GM21737 (cell line): ENCODE data around the gene KRT72.

ENCODE experiments used
- ATAC-seq: cut with Tn5 transposase; IDR thresholded peaks from one replicate; pipeline ENCODE4 v1.9.1; 2021; ENCODE audit warnings: mild to moderate bottlenecking, moderate library complexity; ENCODE audit not compliant: unreplicated experiment

KRT72 gene

GRCh38 chr12:52630599-52631200 lies 29.4 kb upstream of the KRT72 start:
- no peak for ATAC-seq

- no peak for ATAC-seq
Measured at GRCh38 chr12:52630008-52630500, 28.8 kb upstream of the KRT72 start.

GRCh38 chr12:52629281-52630007 lies 28.2 kb upstream of the KRT72 start:
- ATAC-seq, result no peak

- no peak for ATAC-seq
Measured at GRCh38 chr12:52628841-52629240, 27.6 kb upstream of the KRT72 start.

- no peak for ATAC-seq
Measured at GRCh38 chr12:52628111-52628507, 26.8 kb upstream of the KRT72 start.

DNA sequence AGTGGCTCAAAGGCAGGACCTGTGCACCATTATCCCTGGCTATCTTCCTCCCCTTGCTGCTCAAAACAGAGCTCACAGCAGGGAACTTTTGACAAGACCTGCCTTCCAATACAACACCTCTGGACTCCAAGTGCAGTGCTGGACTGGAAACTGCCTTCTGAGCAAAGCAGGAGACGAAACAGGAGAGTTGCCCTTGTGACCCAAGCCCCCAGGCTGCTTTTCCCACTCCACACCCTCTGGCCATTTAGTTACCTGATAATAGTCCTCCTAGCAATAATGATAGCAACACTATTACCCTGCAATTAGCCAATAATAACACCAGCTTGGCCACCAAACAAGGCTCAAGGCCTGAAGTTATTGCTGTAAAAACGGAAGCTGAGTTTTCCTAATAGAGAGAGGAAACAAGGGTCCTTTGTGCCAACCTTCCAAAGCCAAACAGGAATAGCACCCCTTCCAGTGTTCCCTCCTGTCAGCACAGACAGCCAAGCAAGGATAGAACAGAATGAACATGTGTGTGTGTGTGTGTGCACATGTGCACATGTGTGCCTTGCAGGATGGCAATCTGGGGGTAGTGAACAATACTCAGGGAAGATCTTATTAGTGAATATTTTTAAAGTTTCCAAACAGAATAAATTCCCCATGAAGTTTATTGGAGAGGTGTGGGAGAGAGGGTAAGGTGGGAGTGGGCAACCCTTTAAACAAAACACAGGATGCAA lies 26.3 kb upstream of the KRT72 start:
- ATAC-seq, result no peak

DNA sequence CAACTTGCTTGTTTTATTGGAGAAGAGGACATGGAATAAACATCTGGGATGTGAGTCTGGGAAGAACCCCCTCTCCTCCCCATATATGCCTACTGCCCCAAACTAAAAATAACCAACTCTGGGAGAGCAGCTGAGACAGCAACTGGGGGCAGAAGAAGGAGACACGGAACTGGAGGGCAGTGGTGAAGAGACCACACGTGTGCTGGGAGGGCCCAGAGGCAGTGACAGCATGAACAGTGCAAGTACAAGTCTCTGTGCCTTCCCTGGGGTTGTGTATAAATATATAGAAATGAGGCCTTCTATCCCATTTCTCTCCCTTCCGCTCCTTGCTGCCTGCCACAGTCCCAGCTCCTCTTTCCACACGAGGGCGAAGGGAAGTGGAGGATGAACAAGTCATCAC lies 21.1 kb upstream of the KRT72 start:
- ATAC-seq, result no peak

DNA sequence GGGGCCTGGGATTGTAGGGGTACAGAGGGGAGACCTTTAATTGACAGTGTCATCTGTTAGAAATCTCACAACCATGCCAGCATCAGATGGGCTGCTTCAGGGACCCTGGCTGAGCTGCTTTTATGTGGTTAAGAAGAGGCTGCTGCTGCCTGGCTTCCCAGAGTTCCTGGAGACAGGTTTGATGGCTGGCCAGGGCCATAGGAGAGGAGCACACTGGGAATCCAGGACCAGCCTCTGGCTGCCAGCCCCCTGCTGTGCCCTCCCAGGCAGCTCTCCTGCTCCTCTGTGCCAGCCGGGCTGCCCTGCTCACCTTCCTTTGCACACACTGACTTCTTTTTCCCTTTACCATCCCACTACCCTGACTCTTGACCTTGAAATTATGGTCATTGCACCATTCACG lies 17.6 kb upstream of the KRT72 start:
- no peak for ATAC-seq

- no peak for ATAC-seq
Measured at GRCh38 chr12:52618216-52618615, 17.0 kb upstream of the KRT72 start, which contains the start of gene KRT73. Gene KRT73, minus strand, starts transcription at chr12:52618559. Its CDS starts 35 bp downstream, at chr12:52618524.

- no peak for ATAC-seq
Measured at GRCh38 chr12:52617403-52617785, 16.1 kb upstream of the KRT72 start.

DNA sequence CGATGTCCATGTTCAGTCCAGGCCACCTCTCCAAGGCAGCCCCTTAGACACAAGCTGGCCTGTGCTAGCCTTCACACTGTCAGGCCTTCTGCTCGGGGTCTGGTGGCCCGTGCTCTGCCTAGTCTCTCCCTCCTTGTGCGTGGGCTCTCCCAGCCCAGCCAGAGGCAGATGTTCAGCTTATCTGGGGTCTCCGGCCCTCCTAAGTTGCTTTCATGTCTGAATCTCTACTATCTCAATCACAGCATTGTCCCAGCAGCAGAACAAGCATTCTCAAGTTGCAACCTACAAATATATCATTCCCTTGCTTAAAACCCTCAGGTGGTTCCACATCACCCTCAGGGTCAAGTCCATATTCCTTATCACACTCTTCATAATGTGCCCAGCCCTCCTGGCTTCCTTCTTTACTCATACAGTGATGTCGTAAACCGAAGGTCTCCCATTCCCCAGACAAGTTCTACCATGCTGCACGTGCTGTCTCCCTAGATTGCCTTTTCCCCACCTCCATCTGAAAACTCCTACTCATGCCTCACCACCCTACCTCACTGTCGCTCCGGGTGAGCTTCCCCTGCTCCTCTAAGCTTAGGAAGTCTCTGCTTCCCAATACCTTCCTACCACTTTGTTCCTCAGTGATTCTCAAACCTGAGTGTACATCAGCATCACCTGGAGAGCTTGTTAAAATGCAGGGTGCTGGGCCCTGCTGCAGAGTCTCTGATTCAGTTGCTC lies 15.6 kb upstream of the KRT72 start:
- no peak for ATAC-seq

DNA sequence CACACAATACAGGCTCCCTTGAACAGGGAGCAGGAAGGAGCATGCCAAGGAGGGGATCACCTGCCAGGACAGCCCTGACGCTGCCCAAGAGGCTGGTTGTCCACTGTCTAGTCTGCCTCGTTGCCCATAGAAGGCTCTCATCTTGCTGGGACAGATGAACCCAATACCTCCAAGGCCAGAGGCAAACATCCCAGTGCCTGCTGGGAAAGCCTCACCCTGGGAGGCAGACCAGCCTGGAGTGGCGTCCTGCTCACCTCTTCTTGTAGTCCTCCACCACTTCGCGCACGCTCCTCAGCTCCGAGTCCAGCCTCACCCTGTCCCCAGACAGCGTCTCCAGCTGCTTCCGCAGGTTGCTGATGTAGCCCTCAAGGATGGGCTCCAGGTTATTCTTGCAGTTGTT lies 14.6 kb upstream of the KRT72 start:
- ATAC-seq, result no peak

- no peak for ATAC-seq
Measured at GRCh38 chr12:52615208-52615868, 14.1 kb upstream of the KRT72 start.

GRCh38 chr12:52614381-52615207 lies 13.3 kb upstream of the KRT72 start:
- ATAC-seq, result no peak

DNA sequence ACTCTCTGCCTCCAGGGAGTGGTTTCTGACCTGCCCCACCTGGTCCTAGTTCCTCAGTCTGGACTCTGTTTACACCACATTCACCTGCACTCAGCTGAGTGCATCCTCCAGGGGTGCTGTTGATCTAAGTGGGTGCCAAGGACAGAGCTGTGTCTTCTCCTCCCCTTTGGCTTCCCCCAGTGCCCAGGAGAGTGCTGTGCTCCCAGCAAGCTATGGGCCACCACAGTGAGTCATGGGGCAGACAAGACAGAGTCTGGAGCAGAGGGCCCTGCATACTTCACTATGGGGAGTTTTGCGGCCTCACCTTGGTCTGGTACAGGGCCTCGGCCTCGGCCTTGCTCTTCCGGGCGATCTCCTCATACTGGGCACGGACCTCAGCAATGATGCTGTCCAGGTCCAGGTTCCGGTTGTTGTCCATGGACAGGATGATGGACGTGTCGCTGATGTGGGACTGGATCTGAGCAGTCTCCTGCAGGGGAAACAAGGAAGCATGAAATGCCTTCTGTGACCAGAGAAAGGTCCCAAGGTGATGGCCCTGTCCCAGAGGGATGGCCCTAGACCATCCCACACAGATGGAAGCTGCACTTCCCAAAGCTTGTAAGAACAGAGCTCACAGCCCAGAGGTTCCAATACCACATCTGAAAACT lies 12.2 kb upstream of the KRT72 start:
- no peak for ATAC-seq

GRCh38 chr12:52612431-52613383 lies 11.4 kb upstream of the KRT72 start:
- ATAC-seq, result no peak

- ATAC-seq, result no peak
Measured at GRCh38 chr12:52611080-52611468, 9.8 kb upstream of the KRT72 start.
